Esophagus squamous epithelium (tissue), 5 donors: Measurements from ENCODE around the gene SLC12A8. TPM values are rescaled to one million over a fixed set of nuclear protein-coding genes. Genes with fewer than 3 reads are reported as not detected.
A peak's percentile ranks its signal among the peaks of the same experiment; 100 is the strongest.

Experiments used
- DNase-seq: peaks from one replicate; lab custom pipeline; 2025; lab: John Stamatoyannopoulos, UW
- H3K27ac ChIP-seq, 4 donors: fragments of 200-600 bp; sonication (generic); one replicate each; pipeline ENCODE4 v1.5.1; 2016 to 2019; ENCODE audit warnings: mild to moderate bottlenecking in 1 of 4
- H3K27me3 ChIP-seq, 4 donors: fragments of 200-600 bp; sonication (generic); 1 replicate in 3 of 4; 2 replicates in 1 of 4; pipeline versions ENCODE4 v1.5.1 to v1.6.0; 2017 to 2021; ENCODE audit warnings: antibody characterized with exemption in 1 of 4
- H3K36me3 ChIP-seq, 3 donors: fragments of 200-600 bp; sonication (generic); one replicate each; pipeline ENCODE4 v1.5.1; 2016 to 2019
- H3K4me1 ChIP-seq, 3 donors: fragments of 200-600 bp; sonication (generic); one replicate each; pipeline ENCODE4 v1.5.1; 2017 to 2019
- H3K4me3 ChIP-seq, 4 donors: fragments of 200-600 bp; sonication (generic); 1 replicate in 3 of 4; 2 replicates in 1 of 4; pipeline ENCODE4 v1.5.1; 2016 to 2019; ENCODE audit warnings: mild to moderate bottlenecking in 2 of 4, moderate library complexity in 1 of 4
- H3K9me3 ChIP-seq, 3 donors: fragments of 200-600 bp; sonication (generic); one replicate each; pipeline ENCODE4 v1.5.1; 2016 to 2019
- POLR2A ChIP-seq, 4 donors: fragments of 450-650 bp; IDR thresholded peaks; one replicate each; pipeline ENCODE4 v1.6.1; 2017; ENCODE audit warnings: antibody characterized with exemption in 4 of 4, mild to moderate bottlenecking in 4 of 4, moderate library complexity in 3 of 4
- WGBS, 2 donors: methylation state at CpG; one replicate each; pipeline ENCODE4 v1.1.5; 2018; 5-methylcytosine and 5-hydroxymethylcytosine counted together
- intact Hi-C: fragments of 100-400 bp; cut with DNase I; formaldehyde crosslinking; loops from one replicate; pipeline ENCODE4 v1.15.0; 2022
- total RNA-seq, 4 donors: library from RNA; depleted of rRNA; stranded (reverse); fragments of >200 nt; gene quantifications; one replicate each; pipeline ENCODE4 v1.1.0, GENCODE V29; 2016
- TF ChIP-seq, protein P1 (sequence below), 6 experiments: fragments of 450-650 bp in 4 of 6; fragments of 200-600 bp in 2 of 6; sonication (generic) in 2 of 6; IDR thresholded peaks; one replicate each; pipeline ENCODE4 v1.5.1; 2016 to 2019; ENCODE audit warnings: antibody characterized with exemption in 6 of 6, mild to moderate bottlenecking in 4 of 6, moderate library complexity in 4 of 6
- donor health status: DM: yes; HTN: yes; CAD: no.

Gene SLC12A8
- total RNA-seq, 4 donors from 2014 or later, result 9.9 to 15.9 (median 13.8) TPM

GRCh38 chr3:125165948-125166553, 46.5 kb downstream of the SLC12A8 start:
- no peak for TF ChIP-seq POLR2A (IDR thresholded peaks at IDR 0.05)
- TF ChIP-seq, protein P1, sequence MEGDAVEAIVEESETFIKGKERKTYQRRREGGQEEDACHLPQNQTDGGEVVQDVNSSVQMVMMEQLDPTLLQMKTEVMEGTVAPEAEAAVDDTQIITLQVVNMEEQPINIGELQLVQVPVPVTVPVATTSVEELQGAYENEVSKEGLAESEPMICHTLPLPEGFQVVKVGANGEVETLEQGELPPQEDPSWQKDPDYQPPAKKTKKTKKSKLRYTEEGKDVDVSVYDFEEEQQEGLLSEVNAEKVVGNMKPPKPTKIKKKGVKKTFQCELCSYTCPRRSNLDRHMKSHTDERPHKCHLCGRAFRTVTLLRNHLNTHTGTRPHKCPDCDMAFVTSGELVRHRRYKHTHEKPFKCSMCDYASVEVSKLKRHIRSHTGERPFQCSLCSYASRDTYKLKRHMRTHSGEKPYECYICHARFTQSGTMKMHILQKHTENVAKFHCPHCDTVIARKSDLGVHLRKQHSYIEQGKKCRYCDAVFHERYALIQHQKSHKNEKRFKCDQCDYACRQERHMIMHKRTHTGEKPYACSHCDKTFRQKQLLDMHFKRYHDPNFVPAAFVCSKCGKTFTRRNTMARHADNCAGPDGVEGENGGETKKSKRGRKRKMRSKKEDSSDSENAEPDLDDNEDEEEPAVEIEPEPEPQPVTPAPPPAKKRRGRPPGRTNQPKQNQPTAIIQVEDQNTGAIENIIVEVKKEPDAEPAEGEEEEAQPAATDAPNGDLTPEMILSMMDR (IDR thresholded peaks at IDR 0.05), result no peak
- Histone ChIP-seq H3K4me3 (no peak overlapping the region), H3K27me3 (no peaks in the 10 kb centered on the region), H3K27ac (no peak overlapping the region), H3K4me1 (peaks cover 39 to 62% (median 50%) of the 10 kb centered on the region in 3 donors), H3K9me3 (no peaks in the 10 kb centered on the region), H3K36me3 (no peaks in the 10 kb centered on the region)
- intact Hi-C loops, result no loop called here
- DNase-seq, result no peak
- WGBS, 2 donors, result 81 to 89% methylated on average over 18 of the region's 18 CpGs

DNA sequence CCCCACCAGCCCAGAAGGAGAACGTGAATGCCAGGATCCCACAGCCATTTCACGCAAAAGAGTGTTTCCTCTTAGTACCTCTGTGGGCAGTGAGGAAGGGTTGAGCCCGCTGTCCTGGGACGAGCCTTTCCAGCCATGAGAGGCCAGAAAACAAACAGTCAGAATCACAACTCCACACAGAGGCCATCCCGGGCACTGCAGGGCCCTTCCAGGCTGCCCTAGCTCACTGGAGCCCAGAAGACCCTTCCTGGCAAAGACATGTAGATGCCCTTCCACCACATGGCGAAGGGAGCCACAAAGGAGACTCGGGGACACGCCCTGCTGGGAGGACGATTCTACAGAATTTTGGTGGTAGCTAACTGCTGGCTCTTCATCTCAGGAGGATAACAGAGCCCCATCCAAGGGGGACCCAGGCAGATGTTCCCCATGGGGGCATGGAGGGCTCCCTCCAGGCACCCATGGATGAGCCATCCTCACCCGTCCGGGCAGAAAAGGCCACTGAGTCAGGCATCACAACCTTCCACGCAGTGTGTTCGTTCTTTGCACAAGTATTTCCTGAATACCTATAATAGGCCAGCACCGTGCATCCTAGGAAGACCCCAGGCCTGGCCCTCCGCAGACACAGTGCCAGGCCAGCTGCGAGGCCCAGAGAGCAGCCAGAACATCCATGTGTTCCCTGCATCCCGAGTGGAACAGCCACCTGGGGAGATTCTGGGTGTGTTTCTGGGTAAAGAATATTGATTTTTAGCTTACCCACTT, 47.2 kb downstream of the SLC12A8 start:
- WGBS, 2 donors, result 60 to 91% methylated on average over 1 to 12 of the region's 17 CpGs
- H3K9me3 ChIP-seq, result no peaks in the 10 kb centered on the region

DNA sequence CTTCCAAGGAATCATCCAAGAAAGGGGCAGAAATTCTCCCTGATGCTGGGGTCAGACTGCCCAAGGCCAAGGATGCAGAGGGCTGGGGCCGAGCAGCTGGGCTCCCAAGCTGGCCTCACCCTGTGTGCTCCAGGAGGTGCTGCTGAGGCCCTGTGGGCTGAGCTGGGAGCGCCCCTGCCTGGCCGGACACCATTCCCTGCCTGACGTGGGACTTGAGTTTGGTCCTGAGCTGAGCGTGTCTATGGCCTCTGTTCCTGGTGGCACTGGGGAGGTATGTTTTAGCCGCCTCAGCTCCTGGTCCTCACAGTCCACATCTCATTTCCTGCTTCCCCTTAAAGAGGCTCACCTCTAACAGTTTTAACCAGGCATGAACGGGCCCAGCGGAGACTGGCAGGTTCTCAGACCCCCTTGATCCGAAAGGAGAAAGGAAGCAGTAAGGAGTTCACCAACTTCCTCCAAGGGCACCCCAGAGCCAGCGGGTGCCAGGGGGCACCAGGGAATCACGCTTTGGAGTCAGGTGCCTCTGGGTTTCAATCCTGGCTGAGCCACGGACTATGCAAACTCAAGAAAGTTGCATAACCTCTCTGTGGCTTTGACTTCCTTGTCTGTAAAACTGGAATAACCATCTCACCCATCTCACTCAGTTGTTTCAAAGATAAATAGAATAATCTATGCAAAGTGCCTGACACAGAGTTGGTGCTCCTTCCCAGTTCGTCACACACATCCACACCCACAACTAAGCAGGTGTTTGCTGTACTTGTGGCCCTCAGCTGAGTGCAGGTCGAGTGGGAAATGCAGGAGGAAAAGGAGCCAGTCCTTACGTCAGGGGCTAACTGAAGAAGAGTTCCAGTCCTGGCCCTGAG, 48.6 kb downstream of the SLC12A8 start:
- Histone ChIP-seq H3K36me3 (no peaks in the 10 kb centered on the region), H3K4me1 (peaks cover 46 to 73% (median 57%) of the 10 kb centered on the region in 3 donors), H3K27me3 (no peaks in the 10 kb centered on the region), H3K9me3 (no peaks in the 10 kb centered on the region), H3K27ac (peak overlapping the region; percentile 76 to 86 (median 81)), H3K4me3 (no peak overlapping the region)
- intact Hi-C loops, result no loop called here
- no peak for DNase-seq
- 0 to 63% methylated on average over 2 to 5 of the region's 15 CpGs for WGBS, 2 donors
- no peak for TF ChIP-seq POLR2A (IDR thresholded peaks at IDR 0.05)
- TF ChIP-seq, protein P1 (IDR thresholded peaks at IDR 0.05), result peak in 2 of 6 experiments; percentile 5 to 26

More for the DNA sequence above, 47.2 kb downstream of the SLC12A8 start:
- Histone ChIP-seq H3K4me1 (peaks cover 45 to 68% (median 57%) of the 10 kb centered on the region in 3 donors), H3K36me3 (no peaks in the 10 kb centered on the region), H3K4me3 (no peak overlapping the region), H3K27me3 (no peaks in the 10 kb centered on the region), H3K27ac (peak overlapping the region; percentile 76 to 86 (median 80))
- no peak for DNase-seq
- intact Hi-C loops, result no loop called here
- no peak for TF ChIP-seq POLR2A (IDR thresholded peaks at IDR 0.05)
- TF ChIP-seq, protein P1 (IDR thresholded peaks at IDR 0.05), result peak in 5 of 6 experiments; percentile 44 to 62 (median 56)

DNA sequence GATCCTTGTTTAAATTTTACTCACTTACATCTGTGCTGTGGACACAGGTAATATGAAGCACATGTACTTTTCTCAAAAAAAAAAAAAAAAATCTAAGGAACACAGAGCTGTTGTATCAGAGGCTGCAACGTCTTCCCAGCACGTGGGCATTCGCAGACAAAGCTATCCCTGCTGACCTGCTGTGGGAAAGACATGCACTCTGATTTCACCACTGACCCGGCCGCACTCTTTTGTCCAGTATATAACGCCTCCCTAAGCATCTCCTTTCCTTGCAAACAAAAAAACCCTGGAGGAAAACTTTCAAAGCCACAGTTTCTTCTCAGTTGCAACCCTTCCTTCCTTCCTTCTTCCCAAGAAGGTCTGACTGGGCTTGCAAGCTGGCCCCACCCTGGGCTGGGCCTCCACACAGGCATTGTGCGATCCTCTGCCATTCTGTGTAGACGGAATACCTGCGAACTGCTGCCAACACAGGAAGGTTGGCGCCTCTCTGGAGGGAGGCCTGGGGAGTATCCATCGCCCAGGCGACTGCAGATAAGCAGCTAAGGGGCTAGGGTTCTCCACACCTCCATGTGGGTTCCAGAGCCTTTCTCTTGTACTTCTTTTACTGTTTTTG, 50.8 kb downstream of the SLC12A8 start:
- intact Hi-C loops, result no loop called here
- peak overlapping the region; percentile 76 to 86 (median 78) for H3K27ac ChIP-seq

More for the DNA sequence above, 50.8 kb downstream of the SLC12A8 start:
- Histone ChIP-seq H3K9me3 (no peaks in the 10 kb centered on the region), H3K4me3 (no peak overlapping the region), H3K27me3 (no peaks in the 10 kb centered on the region), H3K4me1 (peaks cover 46 to 74% (median 57%) of the 10 kb centered on the region in 3 donors), H3K36me3 (no peaks in the 10 kb centered on the region)
- DNase-seq, result no peak
- TF ChIP-seq POLR2A (IDR thresholded peaks at IDR 0.05), result no peak
- TF ChIP-seq, protein P1 (IDR thresholded peaks at IDR 0.05), result no peak
- WGBS, 2 donors, result 23 to 45% methylated on average over 12 of the region's 12 CpGs
